ENCODE measurements around the gene TXNDC8.
"Not testable (repeated sequence)": the region's sequence is repeated elsewhere in the genome, so short reads cannot be mapped to it uniquely, and the experiment has no call there.

TXNDC8 gene

DNA sequence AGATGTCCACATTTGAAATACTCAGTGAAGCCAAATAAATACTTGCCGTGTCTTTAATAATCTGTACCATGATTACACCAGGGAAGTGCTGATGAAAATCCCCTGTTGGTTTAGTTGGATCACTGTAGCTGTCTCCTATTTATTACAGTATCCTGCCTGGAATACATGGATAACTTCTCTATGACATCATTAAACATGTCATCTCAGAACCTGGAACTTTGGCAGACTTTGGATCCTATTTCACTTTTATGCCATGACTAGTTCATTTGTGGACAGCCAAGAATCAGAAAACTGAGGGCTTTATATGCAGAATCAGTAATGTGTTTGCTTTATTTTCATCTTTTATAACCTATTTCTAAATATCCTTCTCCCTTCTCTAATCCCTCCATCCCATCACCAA is at the start of gene TXNDC8:
Gene TXNDC8 (minus strand): TSS at position 137 of the 400 bp plus-strand sequence.
- Histone ChIP-seq H3K9ac (ENCODE audit: low read depth in 1 of 2, low read length in 2 of 2) (no peak within 1 kb of the TSS), H3K27me3 (ENCODE audit: control insufficient read depth in 2 of 2, insufficient read depth in 2 of 2, low read length in 2 of 2) (no peaks in the 10 kb centered on the region), H3K9me3 (ENCODE audit: control insufficient read depth in 2 of 2, low read length in 2 of 2) (no peaks in the 10 kb centered on the region), H3K36me3 (ENCODE audit: control insufficient read depth in 2 of 2, insufficient read depth in 2 of 2, low read length in 2 of 2) (no peaks in the 10 kb centered on the region), H3K4me1 (ENCODE audit: control insufficient read depth in 2 of 2, insufficient read depth in 2 of 2, low read length in 2 of 2) (no peaks in the 10 kb centered on the region), H3K4me3 (ENCODE audit: low read length in 2 of 2) (no peak within 1 kb of the TSS), H3K27ac (ENCODE audit: low read depth in 2 of 2, low read length in 2 of 2) (no peak within 1 kb of the TSS)

DNA sequence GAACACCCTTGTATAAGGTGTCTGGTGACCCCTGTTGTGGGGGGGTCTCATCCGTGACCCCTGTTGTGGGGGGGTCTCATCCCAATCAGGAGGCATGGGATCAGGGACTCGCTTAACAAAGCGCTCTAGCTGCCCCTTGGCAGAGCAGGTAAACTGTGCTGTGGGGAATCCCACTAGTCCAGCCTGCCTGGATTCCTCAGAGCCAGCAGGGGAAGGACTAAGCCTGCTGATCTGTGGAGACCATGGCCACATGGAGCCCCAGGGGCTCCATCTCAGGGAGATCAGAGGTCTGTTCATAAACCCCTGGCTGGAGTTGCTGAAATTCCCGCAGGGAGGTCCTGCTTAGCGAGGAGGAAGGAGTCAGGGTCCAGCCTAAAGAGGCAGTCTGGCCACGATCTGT is 45.8 kb upstream of the TXNDC8 start:
- no peak overlapping the region for H3K27ac ChIP-seq (ENCODE audit: low read depth in 2 of 2, low read length in 2 of 2)
- H3K4me3 ChIP-seq (ENCODE audit: low read length in 2 of 2) = no peak overlapping the region
- H3K9ac ChIP-seq (ENCODE audit: low read depth in 1 of 2, low read length in 2 of 2) = no peak overlapping the region
- no peaks in the 10 kb centered on the region for H3K36me3 ChIP-seq (ENCODE audit: control insufficient read depth in 2 of 2, insufficient read depth in 2 of 2, low read length in 2 of 2)
- no peaks in the 10 kb centered on the region for H3K9me3 ChIP-seq (ENCODE audit: control insufficient read depth in 2 of 2, low read length in 2 of 2)
- H3K4me1 ChIP-seq (ENCODE audit: control insufficient read depth in 2 of 2, insufficient read depth in 2 of 2, low read length in 2 of 2) = no peaks in the 10 kb centered on the region
- H3K27me3 ChIP-seq (ENCODE audit: control insufficient read depth in 2 of 2, insufficient read depth in 2 of 2, low read length in 2 of 2) = no peaks in the 10 kb centered on the region

DNA sequence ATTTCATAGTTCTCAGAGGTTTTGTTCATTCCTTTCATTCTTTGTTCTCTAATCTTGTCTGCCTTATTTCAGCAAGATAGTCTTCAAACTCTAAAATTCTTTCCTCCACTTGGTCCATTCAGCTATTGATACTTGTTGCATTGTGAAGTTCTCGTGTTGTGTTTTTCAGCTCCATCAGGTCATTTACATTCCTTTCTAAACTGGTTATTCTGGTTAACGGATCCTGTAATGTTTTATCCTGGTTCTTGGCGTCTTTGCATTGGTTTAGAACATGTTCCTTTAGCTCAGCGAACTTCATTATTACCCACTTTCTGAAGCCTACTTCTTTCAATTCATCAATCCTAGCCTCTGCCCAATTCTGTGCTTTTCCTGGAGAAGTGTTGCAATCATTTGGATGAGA is 45.1 kb upstream of the TXNDC8 start:
- Histone ChIP-seq H3K4me3 (ENCODE audit: low read length in 2 of 2) (no peak overlapping the region), H3K4me1 (ENCODE audit: control insufficient read depth in 2 of 2, insufficient read depth in 2 of 2, low read length in 2 of 2) (no peaks in the 10 kb centered on the region), H3K9ac (ENCODE audit: low read depth in 1 of 2, low read length in 2 of 2) (no peak overlapping the region), H3K36me3 (ENCODE audit: control insufficient read depth in 2 of 2, insufficient read depth in 2 of 2, low read length in 2 of 2) (no peaks in the 10 kb centered on the region), H3K27me3 (ENCODE audit: control insufficient read depth in 2 of 2, insufficient read depth in 2 of 2, low read length in 2 of 2) (no peaks in the 10 kb centered on the region), H3K27ac (ENCODE audit: low read depth in 2 of 2, low read length in 2 of 2) (no peak overlapping the region), H3K9me3 (ENCODE audit: control insufficient read depth in 2 of 2, low read length in 2 of 2) (no peaks in the 10 kb centered on the region)

DNA sequence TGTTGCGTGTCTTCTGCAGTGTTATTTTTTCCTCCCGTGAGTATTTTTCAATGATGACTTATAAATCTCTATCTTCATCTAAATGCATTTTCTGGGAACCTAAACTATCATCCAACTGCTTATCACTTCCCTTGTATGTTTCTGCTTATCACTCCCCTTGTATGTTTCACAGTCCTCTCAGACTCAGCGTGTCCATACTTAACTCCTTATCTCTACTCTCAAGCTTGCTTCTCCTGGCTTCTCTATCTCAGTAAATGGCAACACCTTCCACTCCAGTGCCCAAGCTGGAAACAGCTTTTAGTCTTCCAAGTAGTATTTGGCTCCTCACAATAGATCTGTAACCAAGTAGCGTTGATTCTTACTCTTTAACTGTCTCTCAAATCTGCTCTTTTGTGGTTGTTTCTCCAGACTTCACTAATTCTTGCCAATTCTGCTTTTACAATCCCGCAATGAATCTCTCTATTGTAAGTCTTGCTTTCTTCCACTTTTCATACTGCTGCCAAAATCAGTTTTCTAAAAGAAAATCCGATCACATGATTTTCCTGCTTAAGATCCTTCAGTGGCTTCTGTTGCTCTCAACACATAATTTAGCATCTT is 33.8 kb upstream of the TXNDC8 start:
- no peak overlapping the region for H3K4me3 ChIP-seq (ENCODE audit: low read length in 2 of 2)
- H3K27me3 ChIP-seq (ENCODE audit: control insufficient read depth in 2 of 2, insufficient read depth in 2 of 2, low read length in 2 of 2) = no peaks in the 10 kb centered on the region
- H3K9ac ChIP-seq (ENCODE audit: low read depth in 1 of 2, low read length in 2 of 2) = no peak overlapping the region
- no peaks in the 10 kb centered on the region for H3K4me1 ChIP-seq (ENCODE audit: control insufficient read depth in 2 of 2, insufficient read depth in 2 of 2, low read length in 2 of 2)
- H3K9me3 ChIP-seq (ENCODE audit: control insufficient read depth in 2 of 2, low read length in 2 of 2) = no peaks in the 10 kb centered on the region
- H3K36me3 ChIP-seq (ENCODE audit: control insufficient read depth in 2 of 2, insufficient read depth in 2 of 2, low read length in 2 of 2) = no peaks in the 10 kb centered on the region
- no peak overlapping the region for H3K27ac ChIP-seq (ENCODE audit: low read depth in 2 of 2, low read length in 2 of 2)

DNA sequence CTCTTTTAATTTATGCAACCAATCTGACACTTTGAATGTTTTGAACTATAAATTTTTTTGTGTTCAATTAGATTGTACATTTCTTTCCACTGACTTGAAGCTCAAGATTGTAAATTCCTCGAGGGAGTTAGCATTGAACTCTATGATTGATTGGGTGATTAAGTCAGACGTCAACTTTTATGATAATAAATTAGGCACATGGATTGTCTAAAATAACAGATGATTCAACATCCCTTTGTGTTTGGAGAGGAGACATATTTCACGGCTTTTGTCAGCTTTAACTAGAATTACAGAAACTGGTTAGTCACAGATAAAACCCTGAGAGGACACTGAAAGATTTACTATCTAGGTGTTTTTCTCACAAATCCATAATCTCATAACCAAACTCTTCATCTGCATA is 32.7 kb upstream of the TXNDC8 start:
- no peaks in the 10 kb centered on the region for H3K36me3 ChIP-seq (ENCODE audit: control insufficient read depth in 2 of 2, insufficient read depth in 2 of 2, low read length in 2 of 2)
- H3K4me3 ChIP-seq (ENCODE audit: low read length in 2 of 2) = no peak overlapping the region
- H3K27ac ChIP-seq (ENCODE audit: low read depth in 2 of 2, low read length in 2 of 2) = no peak overlapping the region
- no peak overlapping the region for H3K9ac ChIP-seq (ENCODE audit: low read depth in 1 of 2, low read length in 2 of 2)
- H3K9me3 ChIP-seq (ENCODE audit: control insufficient read depth in 2 of 2, low read length in 2 of 2) = no peaks in the 10 kb centered on the region
- no peaks in the 10 kb centered on the region for H3K4me1 ChIP-seq (ENCODE audit: control insufficient read depth in 2 of 2, insufficient read depth in 2 of 2, low read length in 2 of 2)
- no peaks in the 10 kb centered on the region for H3K27me3 ChIP-seq (ENCODE audit: control insufficient read depth in 2 of 2, insufficient read depth in 2 of 2, low read length in 2 of 2)

DNA sequence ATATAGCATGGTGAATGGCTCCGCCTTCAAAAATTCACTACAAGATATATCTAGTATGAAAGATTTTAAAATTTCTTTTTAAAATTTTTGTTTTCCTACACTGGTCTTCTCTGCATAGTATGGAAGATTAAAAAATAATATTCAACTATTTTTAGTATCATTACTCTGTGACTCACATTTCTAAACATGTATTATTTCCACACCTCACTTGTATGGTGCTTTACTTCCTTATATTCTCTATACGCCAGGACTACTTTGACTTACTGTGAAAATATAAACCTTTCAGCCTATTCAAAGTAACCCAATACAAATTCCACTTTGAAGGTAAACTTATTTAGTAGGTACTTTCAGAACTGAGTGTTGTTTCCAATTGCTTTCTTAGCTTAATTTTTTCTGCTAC is 26.8 kb upstream of the TXNDC8 start:
- Histone ChIP-seq H3K36me3 (ENCODE audit: control insufficient read depth in 2 of 2, insufficient read depth in 2 of 2, low read length in 2 of 2) (no peaks in the 10 kb centered on the region), H3K4me3 (ENCODE audit: low read length in 2 of 2) (no peak overlapping the region), H3K9ac (ENCODE audit: low read depth in 1 of 2, low read length in 2 of 2) (no peak overlapping the region), H3K27ac (ENCODE audit: low read depth in 2 of 2, low read length in 2 of 2) (no peak overlapping the region), H3K4me1 (ENCODE audit: control insufficient read depth in 2 of 2, insufficient read depth in 2 of 2, low read length in 2 of 2) (no peaks in the 10 kb centered on the region), H3K27me3 (ENCODE audit: control insufficient read depth in 2 of 2, insufficient read depth in 2 of 2, low read length in 2 of 2) (no peaks in the 10 kb centered on the region), H3K9me3 (ENCODE audit: control insufficient read depth in 2 of 2, low read length in 2 of 2) (no peaks in the 10 kb centered on the region)

DNA sequence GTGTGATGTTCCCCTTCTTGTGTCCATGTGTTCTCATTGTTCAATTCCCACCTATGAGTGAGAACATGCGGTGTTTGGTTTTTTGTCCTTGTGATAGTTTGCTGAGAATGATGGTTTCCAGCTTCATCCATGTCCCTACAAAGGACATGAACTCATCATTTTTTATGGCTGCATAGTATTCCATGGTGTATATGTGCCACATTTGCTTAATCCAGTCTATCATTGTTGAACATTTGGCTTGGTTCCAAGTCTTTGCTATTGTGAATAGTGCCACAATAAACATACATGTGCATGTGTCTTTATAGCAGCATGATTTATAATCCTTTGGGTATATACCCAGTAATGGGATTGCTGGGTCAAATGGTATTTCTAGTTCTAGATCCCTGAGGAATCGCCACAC is 21.3 kb upstream of the TXNDC8 start:
- H3K27ac ChIP-seq (ENCODE audit: low read depth in 2 of 2, low read length in 2 of 2); H3K4me3 ChIP-seq (ENCODE audit: low read length in 2 of 2); H3K9ac ChIP-seq (ENCODE audit: low read depth in 1 of 2, low read length in 2 of 2); H3K9me3 ChIP-seq (ENCODE audit: control insufficient read depth in 2 of 2, low read length in 2 of 2); H3K4me1 ChIP-seq (ENCODE audit: control insufficient read depth in 2 of 2, insufficient read depth in 2 of 2, low read length in 2 of 2); H3K36me3 ChIP-seq (ENCODE audit: control insufficient read depth in 2 of 2, insufficient read depth in 2 of 2, low read length in 2 of 2); H3K27me3 ChIP-seq (ENCODE audit: control insufficient read depth in 2 of 2, insufficient read depth in 2 of 2, low read length in 2 of 2): not testable (repeated sequence)

DNA sequence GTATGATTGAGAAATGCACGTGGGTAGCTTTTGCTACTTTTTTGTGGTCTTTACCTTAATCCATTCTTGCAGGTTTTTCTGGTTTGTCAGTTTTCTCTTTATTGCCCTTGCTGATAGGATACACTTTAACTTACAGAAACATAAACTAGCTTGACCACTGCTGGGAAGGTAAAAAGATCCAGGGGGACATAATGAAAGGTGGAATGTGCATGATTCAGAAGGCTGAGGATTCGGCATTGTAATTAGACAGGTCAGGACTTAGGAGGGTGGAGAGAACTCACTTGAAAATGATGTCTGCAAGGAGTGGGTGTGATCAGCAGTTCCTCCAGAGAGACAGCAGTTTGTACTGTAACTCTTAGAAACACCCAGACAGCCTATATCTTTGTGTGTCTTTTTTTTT is 19.8 kb upstream of the TXNDC8 start:
- no peaks in the 10 kb centered on the region for H3K36me3 ChIP-seq (ENCODE audit: control insufficient read depth in 2 of 2, insufficient read depth in 2 of 2, low read length in 2 of 2)
- H3K9me3 ChIP-seq (ENCODE audit: control insufficient read depth in 2 of 2, low read length in 2 of 2) = no peaks in the 10 kb centered on the region
- H3K27ac ChIP-seq (ENCODE audit: low read depth in 2 of 2, low read length in 2 of 2) = no peak overlapping the region
- H3K4me3 ChIP-seq (ENCODE audit: low read length in 2 of 2) = no peak overlapping the region
- no peak overlapping the region for H3K9ac ChIP-seq (ENCODE audit: low read depth in 1 of 2, low read length in 2 of 2)
- no peaks in the 10 kb centered on the region for H3K27me3 ChIP-seq (ENCODE audit: control insufficient read depth in 2 of 2, insufficient read depth in 2 of 2, low read length in 2 of 2)
- H3K4me1 ChIP-seq (ENCODE audit: control insufficient read depth in 2 of 2, insufficient read depth in 2 of 2, low read length in 2 of 2) = no peaks in the 10 kb centered on the region

DNA sequence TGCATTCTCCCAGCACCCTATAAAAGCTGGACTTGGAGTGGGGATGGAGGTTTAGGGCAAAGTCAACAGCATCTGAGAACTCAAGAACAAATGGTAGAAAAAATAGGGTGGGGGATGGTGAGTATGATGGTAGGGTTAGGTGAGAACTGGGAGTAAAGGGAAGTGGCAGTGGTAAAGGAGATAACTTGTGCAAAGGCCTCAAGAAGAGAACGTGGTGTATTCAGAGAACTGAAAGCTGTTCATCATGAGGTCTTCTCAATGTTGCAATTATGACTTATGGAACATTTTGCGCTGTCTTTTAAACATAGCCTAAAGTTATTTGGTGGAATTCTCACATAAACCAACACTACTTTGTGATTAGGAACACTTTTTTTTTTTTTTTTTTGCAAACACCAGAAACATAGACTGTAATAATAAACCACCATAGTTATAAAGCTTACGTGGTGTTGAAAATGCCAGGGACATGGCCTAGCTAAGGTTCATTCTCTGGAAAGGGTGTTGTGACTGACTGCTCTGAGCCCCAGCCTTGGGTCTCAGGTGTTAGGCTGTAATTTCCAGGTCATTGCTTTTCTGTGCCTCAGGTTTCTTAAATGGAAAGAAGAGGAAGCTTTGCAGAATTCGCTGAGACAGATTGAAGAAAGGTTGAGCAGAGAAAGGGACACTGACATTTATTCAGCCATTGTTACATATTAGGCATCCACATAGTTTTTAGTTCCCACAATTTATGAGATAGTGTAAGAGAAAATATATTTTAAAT is 19.2 kb upstream of the TXNDC8 start:
- H3K27ac ChIP-seq (ENCODE audit: low read depth in 2 of 2, low read length in 2 of 2) = no peak overlapping the region
- no peaks in the 10 kb centered on the region for H3K9me3 ChIP-seq (ENCODE audit: control insufficient read depth in 2 of 2, low read length in 2 of 2)
- no peaks in the 10 kb centered on the region for H3K36me3 ChIP-seq (ENCODE audit: control insufficient read depth in 2 of 2, insufficient read depth in 2 of 2, low read length in 2 of 2)
- H3K9ac ChIP-seq (ENCODE audit: low read depth in 1 of 2, low read length in 2 of 2) = no peak overlapping the region
- H3K4me1 ChIP-seq (ENCODE audit: control insufficient read depth in 2 of 2, insufficient read depth in 2 of 2, low read length in 2 of 2) = peaks cover 0 to 2% of the 10 kb centered on the region in 2 donors
- no peaks in the 10 kb centered on the region for H3K27me3 ChIP-seq (ENCODE audit: control insufficient read depth in 2 of 2, insufficient read depth in 2 of 2, low read length in 2 of 2)
- H3K4me3 ChIP-seq (ENCODE audit: low read length in 2 of 2) = no peak overlapping the region

DNA sequence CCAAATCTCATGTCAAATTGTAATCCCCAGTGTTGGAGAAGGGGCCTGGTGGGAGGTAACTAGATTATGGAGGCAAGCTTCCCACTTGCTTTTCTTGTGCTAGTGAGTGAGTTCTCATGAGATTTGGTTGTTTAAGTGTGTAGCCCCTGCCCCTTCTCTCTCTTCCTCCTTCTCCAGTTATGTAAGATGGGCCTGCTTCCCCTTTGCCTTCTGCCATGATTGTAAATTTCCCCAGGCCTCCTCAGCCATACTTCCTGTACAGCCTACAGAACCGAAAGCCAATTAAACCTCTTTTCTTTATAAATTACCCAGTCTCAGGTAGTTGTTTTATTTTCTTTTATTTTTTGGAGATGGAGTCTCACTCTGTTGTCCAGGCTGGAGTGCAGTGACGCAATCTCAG is 18.2 kb upstream of the TXNDC8 start:
- Histone ChIP-seq H3K36me3 (ENCODE audit: control insufficient read depth in 2 of 2, insufficient read depth in 2 of 2, low read length in 2 of 2) (no peaks in the 10 kb centered on the region), H3K4me3 (ENCODE audit: low read length in 2 of 2) (no peak overlapping the region), H3K27ac (ENCODE audit: low read depth in 2 of 2, low read length in 2 of 2) (no peak overlapping the region), H3K4me1 (ENCODE audit: control insufficient read depth in 2 of 2, insufficient read depth in 2 of 2, low read length in 2 of 2) (peaks cover 0 to 6% of the 10 kb centered on the region in 2 donors), H3K9ac (ENCODE audit: low read depth in 1 of 2, low read length in 2 of 2) (no peak overlapping the region), H3K9me3 (ENCODE audit: control insufficient read depth in 2 of 2, low read length in 2 of 2) (no peaks in the 10 kb centered on the region), H3K27me3 (ENCODE audit: control insufficient read depth in 2 of 2, insufficient read depth in 2 of 2, low read length in 2 of 2) (no peaks in the 10 kb centered on the region)
